Jurkat, Clone E6-1 (cell line): ENCODE measurements around the gene PARVA.

Source experiments
- DNase-seq: peaks from one replicate; pipeline ENCODE4 v3.0.0-alpha.2; 2011; ENCODE audit warnings: low read depth, low spot score
- H3K4me3 ChIP-seq: 2 replicates; pipeline ENCODE4 v1.5.1; 2011; ENCODE audit warnings: mild to moderate bottlenecking, low read length, control low read depth, moderate library complexity

The PARVA gene

GRCh38 chr11:12420706-12421105, 43.3 kb downstream of the PARVA start:
- no peak for DNase-seq
- no peak overlapping the region for H3K4me3 ChIP-seq

GRCh38 chr11:12421386-12421785, 44.0 kb downstream of the PARVA start:
- no peak overlapping the region for H3K4me3 ChIP-seq
- DNase-seq: no peak

GRCh38 chr11:12426176-12426575, 48.8 kb downstream of the PARVA start:
- DNase-seq: no peak
- no peak overlapping the region for H3K4me3 ChIP-seq

GRCh38 chr11:12429155-12429554, 51.8 kb downstream of the PARVA start:
- H3K4me3 ChIP-seq: no peak overlapping the region
- no peak for DNase-seq

GRCh38 chr11:12430351-12430750, 53.0 kb downstream of the PARVA start:
- H3K4me3 ChIP-seq: no peak overlapping the region
- DNase-seq: no peak

GRCh38 chr11:12430954-12431595, 53.7 kb downstream of the PARVA start:
- no peak for DNase-seq
- no peak overlapping the region for H3K4me3 ChIP-seq

GRCh38 chr11:12432507-12432906, 55.1 kb downstream of the PARVA start:
- no peak overlapping the region for H3K4me3 ChIP-seq
- DNase-seq: no peak

- H3K4me3 ChIP-seq: no peak overlapping the region
- no peak for DNase-seq
Measured at GRCh38 chr11:12433121-12433520, 55.8 kb downstream of the PARVA start.

GRCh38 chr11:12433571-12434324, 56.4 kb downstream of the PARVA start:
- no peak for DNase-seq
- H3K4me3 ChIP-seq: no peak overlapping the region

GRCh38 chr11:12434325-12434654, 56.9 kb downstream of the PARVA start:
- DNase-seq: no peak
- H3K4me3 ChIP-seq: no peak overlapping the region

GRCh38 chr11:12435264-12435663, 57.9 kb downstream of the PARVA start:
- H3K4me3 ChIP-seq: no peak overlapping the region
- DNase-seq: no peak

- no peak overlapping the region for H3K4me3 ChIP-seq
- DNase-seq: no peak
Measured at GRCh38 chr11:12436266-12436665, 58.9 kb downstream of the PARVA start.

GRCh38 chr11:12438291-12438690, 60.9 kb downstream of the PARVA start:
- no peak overlapping the region for H3K4me3 ChIP-seq

GRCh38 chr11:12439615-12440014, 62.2 kb downstream of the PARVA start:
- H3K4me3 ChIP-seq: no peak overlapping the region
- DNase-seq: no peak

More at GRCh38 chr11:12438291-12438690, 60.9 kb downstream of the PARVA start:
- DNase-seq: no peak

- DNase-seq: no peak
- no peak overlapping the region for H3K4me3 ChIP-seq
Measured at GRCh38 chr11:12440565-12440964, 63.2 kb downstream of the PARVA start.

GRCh38 chr11:12441231-12441861, 64.0 kb downstream of the PARVA start:
- no peak overlapping the region for H3K4me3 ChIP-seq
- DNase-seq: no peak

- H3K4me3 ChIP-seq: no peak overlapping the region
- no peak for DNase-seq
Measured at GRCh38 chr11:12444601-12445000, 67.2 kb downstream of the PARVA start.

- no peak for DNase-seq
- H3K4me3 ChIP-seq: no peak overlapping the region
Measured at GRCh38 chr11:12445001-12445400, 67.6 kb downstream of the PARVA start.

GRCh38 chr11:12446863-12447262, 69.5 kb downstream of the PARVA start:
- H3K4me3 ChIP-seq: no peak overlapping the region
- DNase-seq: no peak

GRCh38 chr11:12448131-12448939, 71.0 kb downstream of the PARVA start:
- DNase-seq: no peak
- H3K4me3 ChIP-seq: no peak overlapping the region
